ENCODE data around the gene PTPRK.

The PTPRK gene

DNA sequence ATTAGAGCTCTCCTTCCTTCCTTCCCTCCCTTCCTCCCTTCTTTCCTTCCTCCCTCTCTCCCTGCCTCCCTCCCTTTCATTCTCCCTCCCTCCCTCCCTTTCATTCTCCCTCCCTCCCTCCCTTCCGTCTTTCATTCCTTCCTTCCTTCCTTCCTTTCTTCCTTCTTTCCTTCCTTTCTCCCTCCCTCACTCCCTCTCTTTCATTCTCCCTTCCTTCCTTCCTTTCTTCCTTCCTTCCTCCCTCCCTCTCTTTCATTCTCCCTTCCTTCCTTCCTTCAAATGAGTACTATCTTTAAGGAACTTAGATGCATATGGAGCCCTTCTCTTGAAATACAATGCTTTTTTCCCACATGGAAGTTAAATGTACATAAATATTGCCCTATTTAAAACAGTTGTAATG lies 20.9 kb upstream of the PTPRK start:
- TF ChIP-seq, protein P1, sequence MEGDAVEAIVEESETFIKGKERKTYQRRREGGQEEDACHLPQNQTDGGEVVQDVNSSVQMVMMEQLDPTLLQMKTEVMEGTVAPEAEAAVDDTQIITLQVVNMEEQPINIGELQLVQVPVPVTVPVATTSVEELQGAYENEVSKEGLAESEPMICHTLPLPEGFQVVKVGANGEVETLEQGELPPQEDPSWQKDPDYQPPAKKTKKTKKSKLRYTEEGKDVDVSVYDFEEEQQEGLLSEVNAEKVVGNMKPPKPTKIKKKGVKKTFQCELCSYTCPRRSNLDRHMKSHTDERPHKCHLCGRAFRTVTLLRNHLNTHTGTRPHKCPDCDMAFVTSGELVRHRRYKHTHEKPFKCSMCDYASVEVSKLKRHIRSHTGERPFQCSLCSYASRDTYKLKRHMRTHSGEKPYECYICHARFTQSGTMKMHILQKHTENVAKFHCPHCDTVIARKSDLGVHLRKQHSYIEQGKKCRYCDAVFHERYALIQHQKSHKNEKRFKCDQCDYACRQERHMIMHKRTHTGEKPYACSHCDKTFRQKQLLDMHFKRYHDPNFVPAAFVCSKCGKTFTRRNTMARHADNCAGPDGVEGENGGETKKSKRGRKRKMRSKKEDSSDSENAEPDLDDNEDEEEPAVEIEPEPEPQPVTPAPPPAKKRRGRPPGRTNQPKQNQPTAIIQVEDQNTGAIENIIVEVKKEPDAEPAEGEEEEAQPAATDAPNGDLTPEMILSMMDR (conservative IDR thresholded peaks at IDR 0.05; ENCODE audit: low read length) = no peak
- H3K4me3 ChIP-seq (ENCODE audit: low read length) = no peak overlapping the region
- DNase-seq (ENCODE audit: low read depth) = no peak

DNA sequence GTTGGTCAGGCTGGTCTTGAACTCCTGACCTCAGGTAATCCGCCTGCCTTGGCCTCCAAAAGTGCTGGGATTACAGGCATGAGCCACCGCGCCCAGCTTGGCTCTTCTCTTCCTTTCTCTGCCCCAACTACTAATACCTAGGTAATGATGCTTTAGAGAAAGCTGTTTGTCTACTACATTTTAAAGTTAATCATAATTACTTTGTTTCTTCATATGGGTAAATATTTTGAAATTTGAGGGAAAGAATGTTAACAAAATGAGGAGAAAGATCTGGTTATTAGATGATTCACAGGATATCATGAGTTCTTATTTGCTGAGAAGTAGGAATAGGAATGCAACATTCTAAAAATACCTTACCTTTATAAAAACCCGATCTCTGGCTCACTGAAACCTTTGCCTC lies 18.4 kb upstream of the PTPRK start:
- TF ChIP-seq, protein P1 (conservative IDR thresholded peaks at IDR 0.05; ENCODE audit: low read length) = no peak
- peak; percentile 56 for DNase-seq (ENCODE audit: low read depth)
- no peak overlapping the region for H3K4me3 ChIP-seq (ENCODE audit: low read length)

DNA sequence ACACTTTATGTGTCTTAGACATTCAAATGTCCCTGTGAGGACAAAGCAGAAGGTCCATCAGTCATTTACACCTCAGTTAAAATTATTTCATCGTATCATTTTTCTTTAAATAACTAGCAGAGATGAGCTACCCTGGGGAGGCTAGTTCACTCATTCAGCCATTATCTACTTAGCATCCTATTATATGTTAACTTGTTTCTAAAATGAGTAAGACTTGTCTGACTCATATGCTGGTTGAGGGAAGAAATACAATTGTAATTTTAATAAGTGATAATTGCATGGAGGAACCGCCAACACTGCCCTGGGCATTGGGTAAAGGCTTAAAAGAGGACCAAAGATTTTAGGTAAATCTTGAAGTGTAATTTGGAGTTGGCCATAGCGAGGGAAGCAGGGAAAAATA lies 12.4 kb upstream of the PTPRK start:
- TF ChIP-seq, protein P1 (conservative IDR thresholded peaks at IDR 0.05; ENCODE audit: low read length) = no peak
- no peak overlapping the region for H3K4me3 ChIP-seq (ENCODE audit: low read length)
- DNase-seq (ENCODE audit: low read depth) = no peak

DNA sequence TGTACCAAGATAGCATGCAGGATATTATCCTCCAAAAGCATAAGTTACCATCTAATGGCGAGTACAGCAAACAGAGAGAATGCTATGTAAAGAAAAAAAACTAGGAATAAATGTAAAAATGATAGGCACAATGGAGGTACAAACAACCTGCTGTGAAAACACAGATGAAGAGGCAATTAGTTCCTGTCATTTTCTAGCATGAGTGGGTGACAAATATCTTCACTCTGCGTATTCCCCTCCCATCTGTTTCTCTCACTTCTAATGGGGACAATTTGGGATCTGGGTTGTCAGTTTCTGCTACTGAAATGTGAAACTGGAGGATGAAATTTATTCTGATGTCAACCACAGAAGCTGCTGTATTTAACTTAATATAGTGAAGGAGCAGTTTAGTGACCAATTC lies 11.7 kb upstream of the PTPRK start:
- no peak overlapping the region for H3K4me3 ChIP-seq (ENCODE audit: low read length)

DNA sequence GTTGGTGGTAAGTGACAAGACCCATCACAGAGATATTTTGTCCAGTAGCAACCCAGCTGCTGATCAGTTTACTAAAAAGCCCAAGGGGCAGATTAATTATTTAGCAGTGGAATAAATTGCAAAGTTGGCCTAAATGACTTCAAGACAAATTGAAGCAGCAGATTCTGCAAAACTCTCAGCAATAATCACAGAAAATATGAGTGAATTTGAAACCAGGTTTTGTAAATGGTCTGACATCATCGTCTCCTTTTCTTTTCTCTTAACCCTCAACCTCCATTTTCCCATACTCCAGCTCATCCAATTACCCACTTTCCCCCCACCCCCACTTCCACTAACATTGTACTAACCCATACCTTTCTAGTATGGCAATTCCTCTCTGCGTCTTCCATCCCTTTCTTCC lies 11.3 kb upstream of the PTPRK start:
- H3K4me3 ChIP-seq (ENCODE audit: low read length) = no peak overlapping the region
- TF ChIP-seq, protein P1 (conservative IDR thresholded peaks at IDR 0.05; ENCODE audit: low read length) = no peak
- DNase-seq (ENCODE audit: low read depth) = no peak

More for the DNA sequence above, 11.7 kb upstream of the PTPRK start:
- TF ChIP-seq, protein P1 (conservative IDR thresholded peaks at IDR 0.05; ENCODE audit: low read length) = no peak
- no peak for DNase-seq (ENCODE audit: low read depth)

DNA sequence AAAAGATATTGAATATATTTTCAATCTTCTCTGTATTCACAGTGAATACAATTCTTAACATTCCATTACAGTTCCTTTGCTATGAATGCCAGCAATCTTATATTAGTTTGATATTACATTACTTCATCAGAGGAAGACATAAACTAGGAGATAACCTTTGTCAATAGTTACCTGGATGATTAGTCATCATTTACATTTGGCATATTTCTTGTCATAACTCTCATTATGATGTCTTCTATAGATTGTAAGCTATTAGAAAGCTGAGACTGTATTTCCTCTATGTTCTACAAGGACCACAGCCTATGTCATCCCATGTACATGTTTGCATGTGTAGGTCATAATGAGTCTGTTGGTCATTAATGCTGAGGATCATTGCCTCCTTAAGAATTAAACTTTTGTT lies 7.8 kb upstream of the PTPRK start:
- TF ChIP-seq, protein P1 (conservative IDR thresholded peaks at IDR 0.05; ENCODE audit: low read length) = no peak
- no peak overlapping the region for H3K4me3 ChIP-seq (ENCODE audit: low read length)
- DNase-seq (ENCODE audit: low read depth) = no peak

DNA sequence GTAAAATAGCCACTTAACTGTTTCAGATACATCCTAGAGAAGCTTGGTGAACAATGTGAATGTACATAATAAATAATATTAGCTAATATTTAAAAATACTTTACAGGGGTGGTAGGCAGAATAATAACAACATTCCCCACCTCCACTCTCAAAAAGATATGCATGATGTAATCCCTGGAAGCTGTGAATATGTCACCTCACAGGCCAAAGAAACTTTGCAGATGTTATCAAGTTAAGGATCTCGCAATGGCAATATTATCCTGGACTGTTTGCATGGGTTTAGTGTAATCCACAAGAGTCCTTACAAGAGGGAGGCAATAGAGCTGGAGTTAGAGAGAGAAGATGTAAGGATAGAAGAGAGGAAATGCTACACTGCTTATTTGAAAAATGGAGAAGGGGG lies 7.0 kb upstream of the PTPRK start:
- TF ChIP-seq, protein P1 (conservative IDR thresholded peaks at IDR 0.05; ENCODE audit: low read length) = no peak
- H3K4me3 ChIP-seq (ENCODE audit: low read length) = no peak overlapping the region
- DNase-seq (ENCODE audit: low read depth) = no peak

Data from AG10803 (cell line).